ENCODE results near the gene ZCCHC8. TPM values are rescaled to one million over a fixed set of nuclear protein-coding genes. Genes with fewer than 3 reads are reported as not detected.

Gene ZCCHC8
- total and polyA plus RNA-seq, 2 of the 4 experiments (the other 2 are of a cell fraction) = 9.5 to 12.7 TPM

DNA sequence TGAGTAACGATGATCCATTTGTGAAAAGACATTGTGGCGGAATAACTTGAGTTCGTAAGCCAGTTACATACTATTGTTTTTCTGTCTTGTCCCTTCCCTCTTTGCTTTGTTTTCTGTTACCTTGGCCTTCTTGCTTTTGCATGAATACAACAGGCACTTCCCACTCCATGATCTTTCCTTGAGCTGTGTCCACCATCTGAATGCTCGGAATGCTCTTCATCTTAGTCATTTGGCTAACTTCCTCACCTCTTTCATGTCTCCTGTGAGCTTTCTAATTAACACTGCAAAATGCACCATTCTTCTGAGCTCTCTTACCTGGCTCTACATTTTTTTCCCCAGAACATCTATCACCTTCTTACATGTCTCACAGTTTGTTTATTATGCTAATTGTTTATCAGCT is 36.3 kb upstream of the ZCCHC8 start:
- TF ChIP-seq CEBPB (IDR thresholded peaks at IDR 0.05; ENCODE audit: low read depth, low read length) (no peak), MAFK (IDR thresholded peaks at IDR 0.05; ENCODE audit: low read depth, low read length) (no peak), BHLHE40 (IDR thresholded peaks at IDR 0.05; ENCODE audit: low read depth, low read length) (no peak), ELK1 (IDR thresholded peaks at IDR 0.05; ENCODE audit: borderline replicate concordance, low read depth, low read length) (no peak), MXI1 (IDR thresholded peaks at IDR 0.05; ENCODE audit: borderline replicate concordance, low read depth, low read length) (no peak), POLR2A (IDR thresholded peaks at IDR 0.05; ENCODE audit: low read depth, low read length) (no peak), RCOR1 (IDR thresholded peaks at IDR 0.05; ENCODE audit: insufficient replicate concordance, low read length) (no peak), NFE2L2 (IDR thresholded peaks at IDR 0.05; ENCODE audit: low read depth, low read length) (no peak), SMC3 (IDR thresholded peaks at IDR 0.05; ENCODE audit: low read depth, low read length) (no peak)
- TF ChIP-seq, protein P1, sequence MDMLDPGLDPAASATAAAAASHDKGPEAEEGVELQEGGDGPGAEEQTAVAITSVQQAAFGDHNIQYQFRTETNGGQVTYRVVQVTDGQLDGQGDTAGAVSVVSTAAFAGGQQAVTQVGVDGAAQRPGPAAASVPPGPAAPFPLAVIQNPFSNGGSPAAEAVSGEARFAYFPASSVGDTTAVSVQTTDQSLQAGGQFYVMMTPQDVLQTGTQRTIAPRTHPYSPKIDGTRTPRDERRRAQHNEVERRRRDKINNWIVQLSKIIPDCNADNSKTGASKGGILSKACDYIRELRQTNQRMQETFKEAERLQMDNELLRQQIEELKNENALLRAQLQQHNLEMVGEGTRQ (IDR thresholded peaks at IDR 0.05; ENCODE audit: low read depth, low read length) = no peak
- Histone ChIP-seq H2BK5ac (ENCODE audit: low read depth, low read length, poor library complexity, severe bottlenecking) (no peak overlapping the region), H3K36me3 (ENCODE audit: control insufficient read depth, insufficient read depth, low read length) (peaks cover 9% of the 10 kb centered on the region), H2BK120ac (ENCODE audit: low read depth, low read length) (no peak overlapping the region), H3K27me3 (ENCODE audit: control insufficient read depth, insufficient read depth, low read length) (no peaks in the 10 kb centered on the region), H3K4ac (ENCODE audit: low read depth, low read length) (no peak overlapping the region), H3K4me2 (ENCODE audit: low read depth, low read length) (no peak overlapping the region), H4K8ac (ENCODE audit: low read depth in 2 of 2, low read length in 2 of 2) (no peak overlapping the region), H3K4me3 (ENCODE audit: insufficient read depth, low read depth, low read length) (no peak overlapping the region), H2BK20ac (ENCODE audit: low read depth, low read length) (no peak overlapping the region), H3K56ac (ENCODE audit: extremely low read depth, insufficient read depth, low read length) (no peak overlapping the region), H3K79me1 (ENCODE audit: low read depth in 1 of 2, low read length in 2 of 2) (peaks cover 13 to 19% of the 10 kb centered on the region in 2 experiments; a peak in 2 of 4 replicates), H3K4me1 (ENCODE audit: control insufficient read depth, insufficient read depth, low read length) (no peaks in the 10 kb centered on the region), H2AFZ (replicated peaks; ENCODE audit: low read length, poor library complexity) (no peak overlapping the region), H4K5ac (ENCODE audit: low read depth, low read length) (no peak overlapping the region), H2AK5ac (ENCODE audit: low read depth, low read length) (no peak overlapping the region), H3K23ac (ENCODE audit: low read depth, low read length) (no peak overlapping the region), H3K9me1 (ENCODE audit: insufficient read depth, low read length) (no peaks in the 10 kb centered on the region), H3K9me3 (ENCODE audit: control insufficient read depth, insufficient read depth, low read length) (no peaks in the 10 kb centered on the region), H2BK15ac (ENCODE audit: low read depth, low read length) (no peak overlapping the region), H3K9ac (ENCODE audit: low read depth, low read length) (no peak overlapping the region), H3K27ac (ENCODE audit: insufficient read depth, low read length) (no peak overlapping the region), H4K91ac (ENCODE audit: insufficient read depth, low read depth, low read length) (no peak overlapping the region), H2AK9ac (replicated peaks; ENCODE audit: low read depth, low read length, poor library complexity) (no peak overlapping the region), H3K18ac (ENCODE audit: low read depth, low read length) (no peak overlapping the region), H4K20me1 (ENCODE audit: insufficient read depth, low read length) (no peaks in the 10 kb centered on the region), H3K14ac (replicated peaks; ENCODE audit: low read depth, low read length) (no peak overlapping the region)
- ChIA-PET POLR2A (ENCODE audit: unreplicated experiment) (no interaction called here), CTCF (no interaction called here)
- in situ Hi-C loops (cut with MboI; ENCODE audit: low sequenced_read_pairs) = no loop called here
- ATAC-seq (ENCODE audit: low read depth) (no peak), DNase-seq (no peak)
- dilution Hi-C loops (cut with HindIII; ENCODE audit: low sequenced_read_pairs, unreplicated experiment) = no loop called here
- intact Hi-C loops (cut with micrococcal nuclease) = loop anchor here (5.0 kb wide), 1 partner anchor 50 kb away; no protein-coding TSS in a partner anchor
- WGBS, 2 experiments (ENCODE audit: extremely low coverage in 2 of 2, insufficient read length in 1 of 2) = no CpG with 5 or more reads among the region's 4 CpGs
- BruUV-seq (replicated peaks) = no TSS peak

Data from IMR-90 (cell line).